ENCODE results near the gene SGK1.

SGK1 gene

GRCh38 chr6:134172706-134173365 is 145.1 kb downstream of the SGK1 start:
- peak overlapping the region; percentile 97 for H3K9ac ChIP-seq (ENCODE audit: low read depth, low read length)
- peaks cover 66% of the 10 kb centered on the region for H3K36me3 ChIP-seq (ENCODE audit: insufficient read depth, low read length)
- peak overlapping the region; percentile 84 for H3K4me2 ChIP-seq (ENCODE audit: low read length)
- no peaks in the 10 kb centered on the region for H3K9me3 ChIP-seq (replicated peaks; ENCODE audit: low read length)
- H3K4me3 ChIP-seq (ENCODE audit: low read length) = peak overlapping the region; percentile 80
- H3K27me3 ChIP-seq (ENCODE audit: control insufficient read depth, insufficient read depth, low read length) = no peaks in the 10 kb centered on the region
- H3K4me1 ChIP-seq (ENCODE audit: control insufficient read depth, insufficient read depth, low read length) = peaks cover 47% of the 10 kb centered on the region

- H3K4me3 ChIP-seq (ENCODE audit: low read length) = peak overlapping the region; percentile 80
- peaks cover 70% of the 10 kb centered on the region for H3K36me3 ChIP-seq (ENCODE audit: insufficient read depth, low read length)
- H3K4me1 ChIP-seq (ENCODE audit: control insufficient read depth, insufficient read depth, low read length) = peaks cover 40% of the 10 kb centered on the region
- peak overlapping the region; percentile 97 for H3K9ac ChIP-seq (ENCODE audit: low read depth, low read length)
- H3K9me3 ChIP-seq (replicated peaks; ENCODE audit: low read length) = no peaks in the 10 kb centered on the region
- no peaks in the 10 kb centered on the region for H3K27me3 ChIP-seq (ENCODE audit: control insufficient read depth, insufficient read depth, low read length)
- H3K4me2 ChIP-seq (ENCODE audit: low read length) = peak overlapping the region; percentile 84
Observed at GRCh38 chr6:134172020-134172705, 145.7 kb downstream of the SGK1 start.

- Histone ChIP-seq H3K4me3 (ENCODE audit: low read length) (peak overlapping the region; percentile 80), H3K36me3 (ENCODE audit: insufficient read depth, low read length) (peaks cover 72% of the 10 kb centered on the region), H3K27me3 (ENCODE audit: control insufficient read depth, insufficient read depth, low read length) (no peaks in the 10 kb centered on the region), H3K9me3 (replicated peaks; ENCODE audit: low read length) (no peaks in the 10 kb centered on the region), H3K9ac (ENCODE audit: low read depth, low read length) (peak overlapping the region; percentile 97), H3K4me2 (ENCODE audit: low read length) (peak overlapping the region; percentile 84), H3K4me1 (ENCODE audit: control insufficient read depth, insufficient read depth, low read length) (peaks cover 36% of the 10 kb centered on the region)
Observed at GRCh38 chr6:134171517-134171916, 146.4 kb downstream of the SGK1 start.

GRCh38 chr6:134170844-134171243 is 147.1 kb downstream of the SGK1 start:
- peaks cover 72% of the 10 kb centered on the region for H3K36me3 ChIP-seq (ENCODE audit: insufficient read depth, low read length)
- peak overlapping the region; percentile 97 for H3K9ac ChIP-seq (ENCODE audit: low read depth, low read length)
- H3K4me3 ChIP-seq (ENCODE audit: low read length) = peak overlapping the region; percentile 80
- H3K4me1 ChIP-seq (ENCODE audit: control insufficient read depth, insufficient read depth, low read length) = peaks cover 30% of the 10 kb centered on the region
- peak overlapping the region; percentile 84 for H3K4me2 ChIP-seq (ENCODE audit: low read length)
- no peaks in the 10 kb centered on the region for H3K9me3 ChIP-seq (replicated peaks; ENCODE audit: low read length)
- no peaks in the 10 kb centered on the region for H3K27me3 ChIP-seq (ENCODE audit: control insufficient read depth, insufficient read depth, low read length)

GRCh38 chr6:134169871-134170486 is 147.9 kb downstream of the SGK1 start:
- H3K9ac ChIP-seq (ENCODE audit: low read depth, low read length) = peak overlapping the region; percentile 97
- peak overlapping the region; percentile 84 for H3K4me2 ChIP-seq (ENCODE audit: low read length)
- peaks cover 72% of the 10 kb centered on the region for H3K36me3 ChIP-seq (ENCODE audit: insufficient read depth, low read length)
- H3K4me1 ChIP-seq (ENCODE audit: control insufficient read depth, insufficient read depth, low read length) = peaks cover 30% of the 10 kb centered on the region
- H3K4me3 ChIP-seq (ENCODE audit: low read length) = peak overlapping the region; percentile 80
- no peaks in the 10 kb centered on the region for H3K27me3 ChIP-seq (ENCODE audit: control insufficient read depth, insufficient read depth, low read length)
- no peaks in the 10 kb centered on the region for H3K9me3 ChIP-seq (replicated peaks; ENCODE audit: low read length)

DNA sequence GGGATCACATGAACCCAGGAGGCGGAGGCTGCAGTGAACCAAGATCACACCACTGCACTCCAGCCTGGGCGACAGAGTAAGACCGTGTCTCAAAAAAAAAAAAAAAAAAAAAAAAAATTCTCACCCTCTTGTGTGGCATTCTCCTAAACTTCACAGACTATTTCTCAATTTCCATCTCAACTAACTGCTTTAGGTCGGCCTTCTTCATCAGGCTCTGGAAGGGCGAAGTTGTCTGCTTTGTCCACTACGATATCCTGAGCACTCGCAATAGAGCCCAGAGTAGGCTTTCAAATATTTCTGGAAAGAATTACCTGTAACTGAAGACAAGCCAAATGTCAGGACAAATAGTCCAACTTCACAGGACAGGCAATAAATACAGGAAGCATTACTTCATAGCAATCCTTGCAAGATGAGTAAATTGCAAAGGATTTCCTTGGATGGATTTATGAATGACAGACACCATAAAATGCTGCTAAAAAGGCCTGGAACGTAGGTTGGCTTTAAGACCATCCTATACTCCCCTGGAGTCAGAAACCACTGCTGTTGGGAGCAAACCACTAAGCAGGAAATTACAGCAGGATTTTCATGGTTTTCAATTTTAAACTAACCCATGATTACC is 149.2 kb downstream of the SGK1 start:
- no peaks in the 10 kb centered on the region for H3K27me3 ChIP-seq (ENCODE audit: control insufficient read depth, insufficient read depth, low read length)
- peaks cover 30% of the 10 kb centered on the region for H3K4me1 ChIP-seq (ENCODE audit: control insufficient read depth, insufficient read depth, low read length)
- no peaks in the 10 kb centered on the region for H3K9me3 ChIP-seq (replicated peaks; ENCODE audit: low read length)
- no peak overlapping the region for H3K4me3 ChIP-seq (ENCODE audit: low read length)
- H3K4me2 ChIP-seq (ENCODE audit: low read length) = peak overlapping the region; percentile 26
- H3K36me3 ChIP-seq (ENCODE audit: insufficient read depth, low read length) = peaks cover 64% of the 10 kb centered on the region
- no peak overlapping the region for H3K9ac ChIP-seq (ENCODE audit: low read depth, low read length)

DNA sequence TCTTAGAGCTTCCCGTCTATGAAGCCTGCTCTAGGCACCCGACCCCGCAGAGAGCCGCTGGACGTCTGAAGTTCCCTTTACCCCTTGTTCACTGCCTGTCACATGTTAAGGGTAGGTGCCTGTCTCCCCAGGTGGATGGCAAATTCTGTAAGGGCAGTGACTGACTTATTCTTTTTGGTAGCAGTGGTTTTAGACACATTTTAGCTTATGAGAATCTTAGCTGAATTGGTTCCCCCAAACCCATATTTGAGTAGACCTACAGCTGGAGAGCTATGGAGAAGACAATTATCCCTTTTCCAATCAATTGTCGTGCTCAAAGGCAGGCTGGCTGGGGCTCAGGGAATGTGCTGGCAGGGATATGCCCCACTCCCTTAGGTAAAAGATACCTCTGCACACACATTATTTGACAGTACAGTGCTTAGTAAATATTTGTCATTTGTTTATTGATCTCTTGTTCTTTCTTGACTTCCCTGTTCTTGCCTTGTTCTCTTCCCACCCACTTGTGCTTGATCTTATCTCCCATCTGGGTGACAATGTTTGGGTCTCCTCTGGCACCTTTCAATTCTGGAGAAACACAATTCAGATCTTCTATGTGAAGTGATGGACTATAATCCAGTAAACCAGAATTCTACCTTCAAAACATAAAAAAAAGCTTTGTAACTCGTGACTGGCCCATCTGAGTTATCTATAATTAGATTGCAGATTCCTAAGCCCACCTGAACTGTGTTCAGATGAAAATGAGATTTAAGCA is 151.2 kb downstream of the SGK1 start:
- Histone ChIP-seq H3K36me3 (ENCODE audit: insufficient read depth, low read length) (peaks cover 44% of the 10 kb centered on the region), H3K4me2 (ENCODE audit: low read length) (no peak overlapping the region), H3K9me3 (replicated peaks; ENCODE audit: low read length) (no peaks in the 10 kb centered on the region), H3K9ac (ENCODE audit: low read depth, low read length) (no peak overlapping the region), H3K4me1 (ENCODE audit: control insufficient read depth, insufficient read depth, low read length) (peaks cover 22% of the 10 kb centered on the region), H3K4me3 (ENCODE audit: low read length) (no peak overlapping the region), H3K27me3 (ENCODE audit: control insufficient read depth, insufficient read depth, low read length) (no peaks in the 10 kb centered on the region)

- no peak overlapping the region for H3K4me2 ChIP-seq (ENCODE audit: low read length)
- peaks cover 12% of the 10 kb centered on the region for H3K4me1 ChIP-seq (ENCODE audit: control insufficient read depth, insufficient read depth, low read length)
- peaks cover 34% of the 10 kb centered on the region for H3K36me3 ChIP-seq (ENCODE audit: insufficient read depth, low read length)
- no peak overlapping the region for H3K9ac ChIP-seq (ENCODE audit: low read depth, low read length)
- no peaks in the 10 kb centered on the region for H3K27me3 ChIP-seq (ENCODE audit: control insufficient read depth, insufficient read depth, low read length)
- H3K9me3 ChIP-seq (replicated peaks; ENCODE audit: low read length) = no peaks in the 10 kb centered on the region
- H3K4me3 ChIP-seq (ENCODE audit: low read length) = no peak overlapping the region
Observed at GRCh38 chr6:134165561-134166201, 152.2 kb downstream of the SGK1 start.

DNA sequence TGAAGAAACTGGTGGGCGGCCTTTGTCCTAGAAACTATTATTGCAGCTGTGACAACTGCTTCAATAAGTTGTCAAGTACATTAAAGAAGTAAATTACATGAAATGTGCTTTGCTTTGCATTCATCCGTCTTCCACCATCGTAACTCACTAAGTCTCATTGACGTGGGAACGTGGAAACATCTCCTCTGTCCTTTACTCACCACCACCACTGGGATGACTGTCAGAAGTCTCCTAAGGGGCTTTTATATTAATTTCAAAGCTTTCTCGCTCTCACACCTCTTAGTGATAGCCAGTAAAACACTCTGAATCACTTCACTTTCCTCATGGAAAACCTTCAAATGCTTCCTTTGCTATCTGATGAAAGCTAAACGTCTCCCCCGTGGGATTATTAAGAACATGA is 153.6 kb downstream of the SGK1 start:
- H3K4me1 ChIP-seq (ENCODE audit: control insufficient read depth, insufficient read depth, low read length) = no peaks in the 10 kb centered on the region
- no peak overlapping the region for H3K4me3 ChIP-seq (ENCODE audit: low read length)
- no peak overlapping the region for H3K4me2 ChIP-seq (ENCODE audit: low read length)
- H3K36me3 ChIP-seq (ENCODE audit: insufficient read depth, low read length) = peaks cover 20% of the 10 kb centered on the region
- no peak overlapping the region for H3K9ac ChIP-seq (ENCODE audit: low read depth, low read length)
- H3K9me3 ChIP-seq (replicated peaks; ENCODE audit: low read length) = no peaks in the 10 kb centered on the region
- no peaks in the 10 kb centered on the region for H3K27me3 ChIP-seq (ENCODE audit: control insufficient read depth, insufficient read depth, low read length)

DNA sequence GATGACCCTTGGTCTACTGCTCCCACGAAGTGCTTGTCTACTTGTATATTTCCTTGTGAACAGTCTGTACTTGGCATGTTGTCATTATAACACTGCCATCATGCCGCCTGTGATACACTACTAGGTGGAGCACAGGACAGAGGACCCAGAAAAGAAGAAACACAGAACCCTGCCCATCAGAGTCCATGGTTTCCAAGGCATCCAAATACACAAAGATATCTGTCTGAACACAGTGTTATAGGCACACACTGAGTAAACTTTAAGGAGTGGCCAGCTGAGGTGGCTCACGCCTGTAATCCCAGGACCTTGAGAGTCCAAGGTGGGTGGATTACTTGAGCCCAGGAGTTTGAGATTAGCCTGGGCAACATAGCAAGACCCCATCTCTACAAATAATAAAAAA is 155.0 kb downstream of the SGK1 start:
- Histone ChIP-seq H3K9me3 (replicated peaks; ENCODE audit: low read length) (no peaks in the 10 kb centered on the region), H3K9ac (ENCODE audit: low read depth, low read length) (no peak overlapping the region), H3K4me1 (ENCODE audit: control insufficient read depth, insufficient read depth, low read length) (no peaks in the 10 kb centered on the region), H3K4me2 (ENCODE audit: low read length) (no peak overlapping the region), H3K36me3 (ENCODE audit: insufficient read depth, low read length) (peaks cover 8% of the 10 kb centered on the region), H3K4me3 (ENCODE audit: low read length) (no peak overlapping the region), H3K27me3 (ENCODE audit: control insufficient read depth, insufficient read depth, low read length) (no peaks in the 10 kb centered on the region)

All from skeletal muscle satellite cell (primary cell).